ENCODE data around the gene KSR2. TPM values are rescaled to one million over a fixed set of nuclear protein-coding genes. Genes with fewer than 3 reads are reported as not detected.
"Not testable (repeated sequence)": the region's sequence is repeated elsewhere in the genome, so short reads cannot be mapped to it uniquely, and the experiment has no call there.

KSR2 gene
- total RNA-seq, 4 donors from 2014 or later = 0.02 to 0.10 TPM; not detected in 2

GRCh38 chr12:117641885-117642284 is 326.9 kb downstream of the KSR2 start:
- H3K27me3 ChIP-seq = peaks cover 2 to 15% (median 11%) of the 10 kb centered on the region in 3 donors
- no peak for ATAC-seq
- no peak overlapping the region for H3K4me3 ChIP-seq
- no peak overlapping the region for H3K27ac ChIP-seq
- in situ Hi-C loops (cut with MboI; ENCODE audit: low sequenced_read_pairs in 4 of 4) (no loop called here), intact Hi-C loops (cut with DNase I; ENCODE audit: low total_unique reads) (no loop called here)
- H3K4me1 ChIP-seq = no peaks in the 10 kb centered on the region
- no peak for DNase-seq
- H3K36me3 ChIP-seq = no peaks in the 10 kb centered on the region
- TF ChIP-seq POLR2A (IDR thresholded peaks at IDR 0.05) = no peak
- no peak for TF ChIP-seq CTCF (IDR thresholded peaks at IDR 0.05 in 4 of 5, conservative IDR thresholded peaks at IDR 0.05 in 1 of 5)
- H3K9me3 ChIP-seq = peaks cover 0 to 5% (median 0%) of the 10 kb centered on the region in 3 donors

GRCh38 chr12:117640511-117640910 is 328.3 kb downstream of the KSR2 start:
- H3K36me3 ChIP-seq = no peaks in the 10 kb centered on the region
- no peak overlapping the region for H3K4me3 ChIP-seq
- peaks cover 0 to 5% (median 0%) of the 10 kb centered on the region in 3 donors for H3K9me3 ChIP-seq
- H3K27me3 ChIP-seq = peaks cover 0 to 5% (median 2%) of the 10 kb centered on the region in 3 donors
- no peak for TF ChIP-seq CTCF (IDR thresholded peaks at IDR 0.05 in 4 of 5, conservative IDR thresholded peaks at IDR 0.05 in 1 of 5)
- no peak for TF ChIP-seq POLR2A (IDR thresholded peaks at IDR 0.05)
- no peak for ATAC-seq
- H3K27ac ChIP-seq = no peak overlapping the region
- no peak for DNase-seq
- no peaks in the 10 kb centered on the region for H3K4me1 ChIP-seq
- intact Hi-C loops (cut with DNase I; ENCODE audit: low total_unique reads) = no loop called here
- in situ Hi-C loops (cut with MboI; ENCODE audit: low sequenced_read_pairs in 4 of 4) = no loop called here

- in situ Hi-C loops (cut with MboI; ENCODE audit: low sequenced_read_pairs in 4 of 4) (no loop called here), intact Hi-C loops (cut with DNase I; ENCODE audit: low total_unique reads) (no loop called here)
- ATAC-seq (no peak), DNase-seq (no peak)
- H3K27me3 ChIP-seq = no peaks in the 10 kb centered on the region
- H3K9me3 ChIP-seq = no peaks in the 10 kb centered on the region
- H3K36me3 ChIP-seq = no peaks in the 10 kb centered on the region
- TF ChIP-seq CTCF (IDR thresholded peaks at IDR 0.05 in 4 of 5, conservative IDR thresholded peaks at IDR 0.05 in 1 of 5) = no peak
- TF ChIP-seq POLR2A (IDR thresholded peaks at IDR 0.05) = no peak
- no peak overlapping the region for H3K27ac ChIP-seq
- H3K4me1 ChIP-seq = no peaks in the 10 kb centered on the region
- H3K4me3 ChIP-seq = no peak overlapping the region
Measured at GRCh38 chr12:117629454-117629853, 339.3 kb downstream of the KSR2 start.

GRCh38 chr12:117628711-117629110 is 340.1 kb downstream of the KSR2 start:
- in situ Hi-C loops (cut with MboI; ENCODE audit: low sequenced_read_pairs in 4 of 4); intact Hi-C loops (cut with DNase I; ENCODE audit: low total_unique reads); H3K4me1 ChIP-seq; H3K36me3 ChIP-seq; H3K27me3 ChIP-seq; DNase-seq; H3K27ac ChIP-seq; H3K4me3 ChIP-seq; ATAC-seq; H3K9me3 ChIP-seq: not testable (repeated sequence)

GRCh38 chr12:117622741-117623140 is 346.0 kb downstream of the KSR2 start:
- H3K36me3 ChIP-seq = no peaks in the 10 kb centered on the region
- no peaks in the 10 kb centered on the region for H3K27me3 ChIP-seq
- no peaks in the 10 kb centered on the region for H3K4me1 ChIP-seq
- no peak overlapping the region for H3K4me3 ChIP-seq
- no peaks in the 10 kb centered on the region for H3K9me3 ChIP-seq
- no peak for TF ChIP-seq CTCF (IDR thresholded peaks at IDR 0.05 in 4 of 5, conservative IDR thresholded peaks at IDR 0.05 in 1 of 5)
- TF ChIP-seq POLR2A (IDR thresholded peaks at IDR 0.05) = no peak
- no peak overlapping the region for H3K27ac ChIP-seq
- ATAC-seq (no peak), DNase-seq (no peak)
- in situ Hi-C loops (cut with MboI; ENCODE audit: low sequenced_read_pairs in 4 of 4) = no loop called here
- intact Hi-C loops (cut with DNase I; ENCODE audit: low total_unique reads) = no loop called here

Data from gastrocnemius medialis (tissue), 4 donors.